GM20431 (cell line): ENCODE data around the gene PAGR1.
"Not testable (repeated sequence)": the region's sequence is repeated elsewhere in the genome, so short reads cannot be mapped to it uniquely, and the experiment has no call there.

ENCODE experiments used
- in situ Hi-C: fragments of 300-500 bp; cut with MseI, MboI; formaldehyde crosslinking; loops from one replicate; pipeline ENCODE4 v1.15.0; 2020; ENCODE audit warnings: low sequenced_read_pairs; ENCODE audit not compliant: unreplicated experiment

The PAGR1 gene

DNA sequence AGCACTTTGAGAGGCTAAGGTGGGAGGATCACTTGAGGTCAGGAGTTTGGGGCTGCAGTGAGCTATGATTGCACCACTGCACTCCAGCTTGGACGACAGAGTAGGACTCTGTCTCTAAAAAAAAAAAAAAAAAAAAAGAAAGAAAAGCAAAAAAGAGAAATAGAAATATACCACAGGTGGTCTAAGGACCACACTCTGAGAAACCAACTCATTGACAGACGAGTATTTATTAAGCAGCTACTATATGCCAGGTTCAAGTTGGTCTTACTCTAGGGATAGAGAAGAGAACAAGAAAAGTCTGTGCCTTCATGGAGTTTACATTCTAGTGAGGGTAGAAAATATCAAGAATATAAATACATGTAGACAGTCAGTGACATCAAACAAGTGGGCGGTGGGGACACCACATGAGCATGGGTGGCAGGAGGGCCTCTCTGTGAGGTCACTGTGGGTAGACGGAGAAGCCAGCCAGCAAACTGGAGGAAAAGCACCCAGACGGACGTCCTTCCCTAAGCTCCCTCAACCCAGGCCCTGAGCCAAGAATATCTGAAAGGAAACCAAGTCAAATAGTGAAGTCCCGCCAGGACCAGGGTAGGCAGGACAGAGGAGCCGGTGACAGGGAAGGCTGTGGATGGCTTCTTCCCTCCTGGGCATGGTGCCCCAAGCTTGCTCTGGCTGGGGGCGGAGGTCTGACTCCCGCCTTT, 42.3 kb downstream of the PAGR1 start:
- in situ Hi-C loops: no loop called here

DNA sequence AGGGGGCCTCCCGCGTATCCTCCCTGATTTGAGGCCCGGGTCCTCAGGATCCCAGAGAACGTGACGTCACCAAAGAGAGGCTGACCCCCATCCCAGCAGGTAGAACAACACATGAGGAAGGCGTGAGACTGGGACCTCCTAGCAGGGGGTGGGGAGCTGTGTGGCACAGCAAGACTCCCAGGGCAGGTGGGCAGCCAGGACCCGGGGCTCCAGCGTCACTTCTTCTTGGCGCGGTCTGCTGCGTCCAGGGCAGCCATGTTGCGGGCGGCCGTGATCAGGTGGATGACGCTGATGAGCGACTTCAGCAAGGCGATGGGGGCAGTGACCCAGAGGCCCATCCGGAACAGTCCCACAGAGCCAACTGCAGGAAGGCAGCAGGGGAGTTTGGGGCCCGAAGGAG, 43.0 kb downstream of the PAGR1 start:
- in situ Hi-C loops: no loop called here

DNA sequence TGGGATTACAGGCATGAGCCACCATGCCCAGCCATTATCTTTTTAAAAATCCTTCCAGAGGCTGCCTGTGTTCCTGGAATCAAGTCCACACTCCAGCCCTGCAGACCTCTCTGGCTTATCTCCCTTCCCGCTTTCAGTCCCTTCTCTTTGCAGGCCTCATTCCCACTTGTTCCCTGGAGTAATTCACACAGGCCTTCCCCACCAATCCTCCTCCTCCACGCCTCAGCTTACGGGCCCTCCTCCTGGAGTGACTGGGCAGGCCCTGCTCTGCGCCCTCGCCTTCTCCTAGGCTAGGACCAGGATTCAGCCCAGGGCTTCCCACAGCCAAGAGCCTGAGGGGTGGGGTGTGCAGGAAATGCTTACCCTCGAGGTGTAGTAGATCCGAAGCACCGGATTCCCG, 44.3 kb downstream of the PAGR1 start:
- in situ Hi-C loops: no loop called here

DNA sequence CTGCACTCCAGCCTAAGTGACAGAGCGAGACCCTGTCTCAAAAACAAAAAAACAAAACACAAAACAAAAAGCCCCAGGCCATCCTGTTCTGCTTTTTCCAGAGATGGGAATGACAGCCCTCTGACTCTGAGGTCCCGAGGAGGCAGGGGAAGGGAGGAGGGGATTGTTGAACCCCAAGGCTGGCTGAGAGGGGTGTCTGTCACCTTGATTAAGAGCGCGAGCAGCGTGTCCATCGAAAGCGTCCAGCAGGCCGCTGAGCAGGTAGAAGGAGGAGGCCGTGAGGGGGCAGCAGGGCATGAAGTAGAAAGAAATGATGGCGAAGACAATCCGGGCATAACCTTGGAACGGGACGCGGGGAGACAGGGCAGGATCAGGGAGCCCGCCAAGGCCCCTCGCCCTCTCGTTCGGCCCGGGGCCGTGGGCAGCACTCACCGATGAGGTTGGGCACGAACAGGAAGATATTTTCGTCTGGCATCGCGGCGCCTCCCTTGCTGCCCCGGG, 46.5 kb downstream of the PAGR1 start:
- in situ Hi-C loops: no loop called here

DNA sequence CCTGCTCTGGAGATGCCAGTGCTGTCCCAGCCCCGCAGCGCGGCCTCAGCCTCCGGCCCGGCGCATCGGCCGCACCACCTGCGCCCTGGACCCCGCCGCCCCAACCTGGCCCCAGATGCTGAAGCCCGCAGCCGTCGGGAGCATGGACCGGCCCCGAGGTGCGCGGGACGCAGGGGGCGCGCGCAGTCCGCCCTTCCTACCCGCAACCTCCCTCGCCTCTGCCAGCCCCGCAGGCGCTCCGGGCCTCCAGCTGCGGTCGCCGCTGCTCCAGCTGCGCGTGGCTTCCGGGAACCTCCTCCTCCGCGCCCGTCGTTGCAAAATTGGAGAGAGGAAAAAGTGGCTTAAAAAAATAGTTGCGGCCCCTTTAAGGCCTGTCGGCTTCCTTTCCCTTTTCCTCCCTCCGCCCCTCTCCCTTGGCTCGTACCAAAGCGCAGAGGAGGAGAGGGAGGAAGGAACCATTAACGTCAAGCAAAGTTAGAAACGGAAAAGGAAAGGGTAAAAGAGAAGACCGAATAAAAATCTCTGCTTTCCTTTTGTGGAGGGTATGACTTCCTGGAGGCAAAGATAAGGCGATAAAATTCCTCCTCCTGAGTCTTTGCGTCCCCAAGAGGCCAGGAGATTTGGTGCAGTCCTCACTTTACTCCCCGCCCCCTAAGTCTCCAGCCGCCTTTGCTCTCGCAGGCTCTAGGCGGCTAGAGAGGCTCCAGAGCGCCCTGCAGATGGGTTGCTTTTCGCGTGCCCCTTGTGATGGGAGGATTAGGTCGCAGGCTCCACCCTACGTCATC, 47.1 kb downstream of the PAGR1 start, which contains the start of gene CDIPT:
Gene CDIPT, minus strand, starts transcription at position 343 of the 785 bp plus-strand sequence. CDS start 369 bp downstream, outside the sequence.
- in situ Hi-C loops: no loop called here

DNA sequence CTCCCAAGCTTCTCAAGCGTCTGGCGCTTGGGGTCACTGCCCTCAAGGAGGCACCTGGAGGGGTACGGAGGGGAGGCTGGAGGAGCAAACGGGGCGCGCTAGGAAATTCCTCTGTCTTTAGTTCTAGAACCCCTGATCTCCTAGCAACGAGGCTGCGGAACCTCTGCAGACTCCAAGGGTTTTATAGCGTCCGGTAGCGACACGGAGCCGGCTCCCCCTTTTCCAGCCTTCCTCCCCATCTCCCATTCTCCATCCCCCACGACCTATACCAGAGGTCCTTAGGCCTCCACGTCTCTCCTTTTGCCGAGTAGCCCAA, 47.7 kb downstream of the PAGR1 start:
- in situ Hi-C loops: no loop called here

DNA sequence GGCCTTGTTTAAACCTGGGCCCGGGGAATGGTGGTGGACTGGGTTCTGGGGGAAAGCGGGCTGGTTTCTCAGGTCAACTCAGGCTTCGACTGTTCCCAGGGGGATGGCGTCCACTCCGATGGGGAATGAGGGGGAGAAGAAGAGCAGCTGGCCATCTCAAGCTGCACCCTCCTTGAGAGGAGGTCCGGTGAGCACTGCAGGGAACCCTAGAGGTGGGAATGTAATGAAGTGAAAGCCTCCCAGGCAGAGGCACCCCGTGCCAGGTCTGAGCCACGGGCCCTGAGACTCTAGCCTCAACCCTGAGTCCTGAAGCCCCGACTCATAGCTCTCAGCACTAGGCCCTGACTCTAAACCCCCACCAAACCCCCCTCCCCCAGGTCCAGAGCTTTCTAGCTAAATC, 48.3 kb downstream of the PAGR1 start:
- in situ Hi-C loops: no loop called here

DNA sequence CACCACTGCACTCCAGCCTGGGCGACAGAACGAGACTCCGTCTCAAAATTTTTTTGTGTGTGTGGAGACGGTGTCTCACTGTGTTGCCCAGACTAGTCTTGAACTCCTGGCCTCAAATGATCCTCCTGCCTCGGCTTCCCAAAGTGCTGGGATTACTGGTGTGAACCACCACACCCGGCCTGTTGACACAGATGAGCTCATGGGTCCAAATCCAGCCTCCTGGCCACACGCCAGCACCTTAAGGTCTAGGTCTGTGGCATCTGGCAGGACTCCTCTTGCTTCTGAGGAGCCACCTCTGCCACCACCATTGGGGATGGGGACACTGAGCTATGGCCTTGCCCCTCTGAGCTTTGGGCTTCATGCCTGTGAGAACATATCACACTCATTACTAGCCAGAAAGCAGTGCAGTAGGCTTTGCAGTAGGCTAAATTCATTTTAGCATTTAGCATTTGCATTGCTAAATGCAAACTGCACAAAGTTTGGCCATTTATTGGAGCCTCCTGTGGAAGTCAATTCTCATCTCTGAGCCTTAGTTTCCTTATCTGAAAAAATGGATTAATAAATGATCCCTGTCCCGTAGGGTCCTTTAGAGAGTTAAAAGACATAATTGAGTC, 52.6 kb downstream of the PAGR1 start:
- in situ Hi-C loops: no loop called here

DNA sequence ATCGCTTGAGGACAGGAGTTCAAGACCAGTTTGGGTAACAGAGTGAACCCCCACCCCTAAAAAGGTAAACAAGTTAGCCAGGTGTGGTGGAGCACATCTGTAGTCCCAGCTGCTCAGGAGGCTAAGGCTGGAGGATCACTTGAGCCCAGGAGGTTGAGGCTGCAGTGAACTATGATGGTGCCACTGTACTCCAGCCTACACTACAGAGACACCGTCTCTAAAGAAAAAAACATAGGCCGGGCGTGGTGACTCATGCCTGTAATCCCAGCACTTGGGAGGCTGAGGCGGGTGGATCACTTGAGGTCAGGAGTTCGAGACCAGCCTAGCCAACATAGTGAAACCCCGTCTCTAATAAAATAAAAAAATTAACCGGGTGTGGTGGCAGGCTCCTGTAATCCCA, 53.1 kb downstream of the PAGR1 start:
- in situ Hi-C loops: not testable (repeated sequence)
